Measurements from ENCODE around the gene DIRAS1. TPM values are rescaled to one million over a fixed set of nuclear protein-coding genes. Genes with fewer than 3 reads are reported as not detected.

DIRAS1 gene
- total RNA-seq, 4 donors from 2014 or later = 0.62 to 2.5 (median 2.0) TPM; not detected in 1

GRCh38 chr19:2699413-2700140 lies 21.6 kb downstream of the DIRAS1 start:
- ATAC-seq (no peak), DNase-seq (no peak)
- Histone ChIP-seq H3K36me3 (no peaks in the 10 kb centered on the region), H3K27ac (no peak overlapping the region), H3K9me3 (no peaks in the 10 kb centered on the region), H3K4me3 (no peak overlapping the region), H3K27me3 (no peaks in the 10 kb centered on the region), H3K4me1 (peaks cover 10 to 17% of the 10 kb centered on the region in 2 donors)
- TF ChIP-seq POLR2A (IDR thresholded peaks at IDR 0.05) = no peak
- TF ChIP-seq, protein P1, sequence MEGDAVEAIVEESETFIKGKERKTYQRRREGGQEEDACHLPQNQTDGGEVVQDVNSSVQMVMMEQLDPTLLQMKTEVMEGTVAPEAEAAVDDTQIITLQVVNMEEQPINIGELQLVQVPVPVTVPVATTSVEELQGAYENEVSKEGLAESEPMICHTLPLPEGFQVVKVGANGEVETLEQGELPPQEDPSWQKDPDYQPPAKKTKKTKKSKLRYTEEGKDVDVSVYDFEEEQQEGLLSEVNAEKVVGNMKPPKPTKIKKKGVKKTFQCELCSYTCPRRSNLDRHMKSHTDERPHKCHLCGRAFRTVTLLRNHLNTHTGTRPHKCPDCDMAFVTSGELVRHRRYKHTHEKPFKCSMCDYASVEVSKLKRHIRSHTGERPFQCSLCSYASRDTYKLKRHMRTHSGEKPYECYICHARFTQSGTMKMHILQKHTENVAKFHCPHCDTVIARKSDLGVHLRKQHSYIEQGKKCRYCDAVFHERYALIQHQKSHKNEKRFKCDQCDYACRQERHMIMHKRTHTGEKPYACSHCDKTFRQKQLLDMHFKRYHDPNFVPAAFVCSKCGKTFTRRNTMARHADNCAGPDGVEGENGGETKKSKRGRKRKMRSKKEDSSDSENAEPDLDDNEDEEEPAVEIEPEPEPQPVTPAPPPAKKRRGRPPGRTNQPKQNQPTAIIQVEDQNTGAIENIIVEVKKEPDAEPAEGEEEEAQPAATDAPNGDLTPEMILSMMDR (IDR thresholded peaks at IDR 0.05 in 4 of 5, conservative IDR thresholded peaks at IDR 0.05 in 1 of 5) = no peak
- in situ Hi-C loops (cut with MboI; ENCODE audit: low sequenced_read_pairs in 4 of 4) (no loop called here), intact Hi-C loops (cut with DNase I; ENCODE audit: low total_unique reads) (no loop called here)

DNA sequence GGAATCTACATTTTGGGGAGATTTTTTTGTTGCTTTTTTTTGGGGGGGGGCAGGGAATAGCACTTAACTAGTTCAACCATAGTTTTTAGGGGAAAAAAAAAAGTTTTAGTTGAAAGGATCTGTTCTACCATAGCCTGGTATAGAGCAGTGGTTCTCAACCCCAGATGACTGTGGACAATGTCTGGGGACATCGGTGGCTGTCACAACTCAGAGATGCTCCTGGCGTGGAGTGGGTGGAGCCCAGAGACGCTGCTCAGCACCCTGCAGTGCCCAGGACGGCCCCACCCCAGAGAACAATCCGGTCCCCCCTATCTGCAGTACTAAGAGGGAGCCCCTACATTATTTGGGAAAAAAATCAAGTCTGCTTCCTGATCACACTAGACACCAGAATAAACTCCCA lies 27.0 kb downstream of the DIRAS1 start:
- Histone ChIP-seq H3K27ac (no peak overlapping the region), H3K9me3 (no peaks in the 10 kb centered on the region), H3K4me3 (no peak overlapping the region), H3K27me3 (no peaks in the 10 kb centered on the region), H3K36me3 (no peaks in the 10 kb centered on the region), H3K4me1 (peaks cover 7 to 8% of the 10 kb centered on the region in 2 donors)
- DNase-seq = no peak
- ATAC-seq = no peak
- TF ChIP-seq POLR2A (IDR thresholded peaks at IDR 0.05) = no peak
- TF ChIP-seq, protein P1 (IDR thresholded peaks at IDR 0.05 in 4 of 5, conservative IDR thresholded peaks at IDR 0.05 in 1 of 5) = no peak
- in situ Hi-C loops (cut with MboI; ENCODE audit: low sequenced_read_pairs in 4 of 4) = no loop called here
- intact Hi-C loops (cut with DNase I; ENCODE audit: low total_unique reads) = no loop called here

- TF ChIP-seq, protein P1 (IDR thresholded peaks at IDR 0.05 in 4 of 5, conservative IDR thresholded peaks at IDR 0.05 in 1 of 5) = no peak
- TF ChIP-seq POLR2A (IDR thresholded peaks at IDR 0.05) = no peak
- no peaks in the 10 kb centered on the region for H3K36me3 ChIP-seq
- H3K4me3 ChIP-seq = no peak overlapping the region
- intact Hi-C loops (cut with DNase I; ENCODE audit: low total_unique reads) (no loop called here), in situ Hi-C loops (cut with MboI; ENCODE audit: low sequenced_read_pairs in 4 of 4) (no loop called here)
- H3K27ac ChIP-seq = no peak overlapping the region
- peaks cover 7 to 8% of the 10 kb centered on the region in 2 donors for H3K4me1 ChIP-seq
- no peak for DNase-seq
- no peaks in the 10 kb centered on the region for H3K9me3 ChIP-seq
- H3K27me3 ChIP-seq = no peaks in the 10 kb centered on the region
- no peak for ATAC-seq
Measured at GRCh38 chr19:2693492-2694160, 27.5 kb downstream of the DIRAS1 start.

DNA sequence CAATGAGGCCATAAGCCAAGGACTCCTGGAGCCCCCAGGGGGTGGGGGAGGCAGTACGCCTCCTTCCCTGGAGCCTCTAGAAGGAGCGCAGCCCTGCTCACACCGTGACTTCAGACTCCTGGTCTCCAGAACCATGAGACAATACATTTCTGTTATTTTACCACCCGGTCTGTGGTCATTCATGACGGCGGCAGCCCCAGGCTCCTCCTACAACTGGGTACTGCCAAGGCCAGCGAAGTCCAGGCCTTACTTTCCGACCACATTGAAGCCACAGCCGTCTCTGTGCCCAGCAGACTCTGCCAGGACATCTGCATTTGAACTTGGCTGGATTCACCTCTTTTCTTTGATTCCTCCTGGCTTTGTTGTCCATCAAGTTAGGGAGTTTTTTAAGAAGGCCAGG lies 29.2 kb downstream of the DIRAS1 start:
- in situ Hi-C loops (cut with MboI; ENCODE audit: low sequenced_read_pairs in 4 of 4) (no loop called here), intact Hi-C loops (cut with DNase I; ENCODE audit: low total_unique reads) (no loop called here)
- Histone ChIP-seq H3K27ac (no peak overlapping the region), H3K4me1 (peaks cover 7 to 8% of the 10 kb centered on the region in 2 donors), H3K9me3 (no peaks in the 10 kb centered on the region), H3K4me3 (no peak overlapping the region), H3K27me3 (no peaks in the 10 kb centered on the region), H3K36me3 (no peaks in the 10 kb centered on the region)
- ATAC-seq = no peak
- TF ChIP-seq, protein P1 (IDR thresholded peaks at IDR 0.05 in 4 of 5, conservative IDR thresholded peaks at IDR 0.05 in 1 of 5) = no peak
- no peak for TF ChIP-seq POLR2A (IDR thresholded peaks at IDR 0.05)
- DNase-seq = no peak
